ENCODE data around the gene BEND3. TPM values are rescaled to one million over a fixed set of nuclear protein-coding genes. Genes with fewer than 3 reads are reported as not detected.

The BEND3 gene
- total and polyA plus RNA-seq, 9 of the 15 experiments (the other 6 are each of a cell fraction or from before 2014, with no cell fraction given) = 0.64 to 8.4 (median 3.3) TPM

- CTCF ChIA-PET (ENCODE audit: low intra/inter-chr PET ratio) = interaction anchor here (0.5 to 1.6 kb wide), 3 partner anchors 286 to 504 kb away, joined by 4 to 5 read pairs (median 5); no protein-coding TSS in a partner anchor
- peak; percentile 87 for TF ChIP-seq ZNF384 (IDR thresholded peaks at IDR 0.05; ENCODE audit: low read depth, low read length)
- no peak for TF ChIP-seq SP1 (CRISPR knock-in tag; IDR thresholded peaks at IDR 0.05)
- TF ChIP-seq UBTF (IDR thresholded peaks at IDR 0.05; ENCODE audit: borderline replicate concordance in 1 of 2, low read depth in 2 of 2, low read length in 2 of 2) = no peak
- TF ChIP-seq USF2 (CRISPR knock-in tag; IDR thresholded peaks at IDR 0.05) = no peak
- TF ChIP-seq ZBTB49 (CRISPR knock-in tag; IDR thresholded peaks at IDR 0.05; ENCODE audit: borderline replicate concordance) = no peak
- no peak for TF ChIP-seq GATAD2A (IDR thresholded peaks at IDR 0.05)
- TF ChIP-seq PATZ1 (CRISPR knock-in tag; IDR thresholded peaks at IDR 0.05; ENCODE audit: borderline replicate concordance) = no peak
- no peak for TF ChIP-seq SAP30 (IDR thresholded peaks at IDR 0.05; ENCODE audit: borderline replicate concordance, insufficient read depth, low read depth, low read length, poor library complexity, severe bottlenecking)
- no peak for TF ChIP-seq HNRNPUL1 (IDR thresholded peaks at IDR 0.05; ENCODE audit: low read length)
- TF ChIP-seq ZFP1 (CRISPR knock-in tag; IDR thresholded peaks at IDR 0.05) = no peak
- no peak for TF ChIP-seq SIX5 (IDR thresholded peaks at IDR 0.05; ENCODE audit: borderline replicate concordance in 1 of 2, insufficient read depth in 1 of 2, low read depth in 1 of 2, low read length in 2 of 2)
- TF ChIP-seq HOXB6 (CRISPR knock-in tag; IDR thresholded peaks at IDR 0.05; ENCODE audit: borderline replicate concordance) = no peak
- TF ChIP-seq TAF1 (IDR thresholded peaks at IDR 0.05; ENCODE audit: control insufficient read depth, extremely low read depth, insufficient read depth, low read length, severe bottlenecking) = no peak
These were observed 17.1 kb upstream of the BEND3 start for GRCh38 chr6:107132330-107132954.

More at GRCh38 chr6:107132330-107132954, 17.1 kb upstream of the BEND3 start:
- Histone ChIP-seq H3K9me3 (replicated peaks; ENCODE audit: control insufficient read depth, insufficient read depth, low read depth, low read length) (no peaks in the 10 kb centered on the region), H3K9me1 (ENCODE audit: control insufficient read depth, insufficient read depth, low read length) (no peaks in the 10 kb centered on the region), H3K79me2 (ENCODE audit: control insufficient read depth, insufficient read depth, low read length) (no peaks in the 10 kb centered on the region), H3K4me3 (no peak overlapping the region), H3K4me1 (replicated peaks in 1 of 2; ENCODE audit: control insufficient read depth in 2 of 2, insufficient read depth in 2 of 2, low read length in 2 of 2) (peaks cover 9 to 10% of the 10 kb centered on the region in 2 experiments; a peak in 4 of 5 replicates), H3K9ac (ENCODE audit: insufficient read depth in 1 of 2, low read depth in 2 of 2, low read length in 2 of 2) (no peak overlapping the region), H2AFZ (ENCODE audit: low read depth, low read length) (no peak overlapping the region), H3K36me3 (ENCODE audit: control insufficient read depth, insufficient read depth, low read length) (no peaks in the 10 kb centered on the region), H4K20me1 (replicated peaks; ENCODE audit: control insufficient read depth, insufficient read depth, low read length) (no peaks in the 10 kb centered on the region), H3K27me3 (ENCODE audit: control insufficient read depth in 2 of 2, insufficient read depth in 2 of 2, low read length in 2 of 2) (no peaks in the 10 kb centered on the region), H3K4me2 (ENCODE audit: insufficient read depth, low read length) (no peak overlapping the region), H3K27ac (ENCODE audit: extremely low read depth, low read depth, low read length) (no peak overlapping the region)
- DNase-seq (ENCODE audit: extremely low read depth in 1 of 4, low spot score in 3 of 4) (peak in 1 of 4 experiments; percentile 43), FAIRE-seq (no peak), ATAC-seq (no peak)
- POLR2A ChIA-PET = no interaction called here
- 10% methylated on average over 8 of the region's 8 CpGs for WGBS (ENCODE audit: insufficient coverage, low coverage, missing lambda C conversion rate)
- BruUV-seq (replicated peaks) = no TSS peak
- intact Hi-C loops (cut with micrococcal nuclease) (loop anchor here (10.0 kb wide), 1 partner anchor 502 kb away; no protein-coding TSS in a partner anchor), in situ Hi-C loops (cut with MboI) (no loop called here)
